GM13977 (cell line): ENCODE measurements around the gene HPCAL1.

Source experiments
- DNase-seq: peaks from one replicate; pipeline ENCODE4 v3.0.0; 2012; ENCODE audit warnings: low spot score
- CTCF ChIP-seq: IDR thresholded peaks from 2 replicates; pipeline ENCODE4 v1.5.1; 2012; ENCODE audit warnings: mild to moderate bottlenecking, control low read depth; ENCODE audit not compliant: insufficient read depth; ENCODE audit errors: extremely low read depth, missing control alignments
- in situ Hi-C: fragments of 300-500 bp; cut with MboI; formaldehyde crosslinking; loops from one replicate; pipeline ENCODE4 v1.12.0; 2022; ENCODE audit warnings: low sequenced_read_pairs, low pct_unique_long_range_greater_than_20kb, mixed read lengths, inconsistent platforms; ENCODE audit not compliant: unreplicated experiment

HPCAL1 gene

GRCh38 chr2:10426726-10427617 lies 124.3 kb downstream of the HPCAL1 start:
- TF ChIP-seq CTCF = no peak
- in situ Hi-C loops = no loop called here
- DNase-seq = no peak

- TF ChIP-seq CTCF = no peak
- DNase-seq = no peak
- in situ Hi-C loops = no loop called here
These were observed 124.9 kb downstream of the HPCAL1 start for GRCh38 chr2:10427618-10427949.

GRCh38 chr2:10428355-10428754 lies 125.7 kb downstream of the HPCAL1 start:
- TF ChIP-seq CTCF = no peak
- no peak for DNase-seq
- in situ Hi-C loops = no loop called here

GRCh38 chr2:10428924-10429323 lies 126.2 kb downstream of the HPCAL1 start:
- DNase-seq = no peak
- in situ Hi-C loops = no loop called here
- TF ChIP-seq CTCF = no peak

- no peak for DNase-seq
- TF ChIP-seq CTCF = no peak
- in situ Hi-C loops = no loop called here
These were observed 128.3 kb downstream of the HPCAL1 start for GRCh38 chr2:10430886-10431622.

GRCh38 chr2:10431797-10432196 lies 129.1 kb downstream of the HPCAL1 start:
- no peak for DNase-seq
- TF ChIP-seq CTCF = no peak
- in situ Hi-C loops = no loop called here
